Inflammatory macrophage treated with lipopolysaccharide for 1 hour (primary cell): Measurements from ENCODE around the gene RBFOX1.

Source experiments
- DNase-seq, 2 donors: peaks; one replicate each; pipeline ENCODE4 v3.0.0-alpha.2; 2020 to 2022

Gene RBFOX1

GRCh38 chr16:7713244-7713643 is 380.6 kb downstream of the RBFOX1 start:
- DNase-seq: no peak

- no peak for DNase-seq
These were observed 382.1 kb downstream of the RBFOX1 start for GRCh38 chr16:7714775-7715174.

GRCh38 chr16:7716660-7717550 is 384.3 kb downstream of the RBFOX1 start:
- no peak for DNase-seq

- DNase-seq: no peak
These were observed 390.1 kb downstream of the RBFOX1 start for GRCh38 chr16:7722761-7723160.

GRCh38 chr16:7731141-7731540 is 398.5 kb downstream of the RBFOX1 start:
- DNase-seq: no peak

- no peak for DNase-seq
These were observed 403.6 kb downstream of the RBFOX1 start for GRCh38 chr16:7736138-7736665.

GRCh38 chr16:7742626-7743025 is 410.0 kb downstream of the RBFOX1 start:
- no peak for DNase-seq

GRCh38 chr16:7744546-7745264 is 412.1 kb downstream of the RBFOX1 start:
- DNase-seq: no peak

GRCh38 chr16:7745276-7745675 is 412.6 kb downstream of the RBFOX1 start:
- no peak for DNase-seq

GRCh38 chr16:7746941-7747340 is 414.3 kb downstream of the RBFOX1 start:
- DNase-seq: no peak

- DNase-seq: no peak
These were observed 415.9 kb downstream of the RBFOX1 start for GRCh38 chr16:7748522-7748921.

- no peak for DNase-seq
These were observed 422.8 kb downstream of the RBFOX1 start for GRCh38 chr16:7755347-7755882.
